ENCODE results near the gene MDM4. TPM values are rescaled to one million over a fixed set of nuclear protein-coding genes. Genes with fewer than 3 reads are reported as not detected.
"Not testable (repeated sequence)": the region's sequence is repeated elsewhere in the genome, so short reads cannot be mapped to it uniquely, and the experiment has no call there.

Gene MDM4
- total RNA-seq, 4 donors from 2014 or later = 15.1 to 44.0 (median 28.9) TPM

GRCh38 chr1:204520834-204521709, 4.9 kb downstream of the MDM4 start:
- H3K9me3 ChIP-seq = no peaks in the 10 kb centered on the region
- DNase-seq (peak; percentile 27 to 29), ATAC-seq (peak; percentile 47 to 73)
- peaks cover 33 to 34% of the 10 kb centered on the region in 2 donors for H3K4me1 ChIP-seq
- in situ Hi-C loops (cut with MboI; ENCODE audit: low sequenced_read_pairs in 4 of 4) = loop anchor here in 2 of 4 donors (25.0 kb wide), 2 partner anchors 359 to 659 kb away; partner anchors contain the start of genes ETNK2 (in 1 of the 2), REN (in 1 of the 2) and SNRPE (in 1 of the 2)
- H3K27me3 ChIP-seq = no peaks in the 10 kb centered on the region
- H3K27ac ChIP-seq = peak overlapping the region; percentile 44 to 72 (median 66)
- TF ChIP-seq CTCF (IDR thresholded peaks at IDR 0.05 in 4 of 5, conservative IDR thresholded peaks at IDR 0.05 in 1 of 5) (no peak), POLR2A (IDR thresholded peaks at IDR 0.05) (peak in 1 of 2 donors; percentile 26)
- no peak overlapping the region for H3K4me3 ChIP-seq
- intact Hi-C loops (cut with DNase I; ENCODE audit: low total_unique reads) = no loop called here
- H3K36me3 ChIP-seq = peaks cover 0 to 13% of the 10 kb centered on the region in 2 donors

GRCh38 chr1:204521941-204522521, 5.8 kb downstream of the MDM4 start:
- in situ Hi-C loops (cut with MboI; ENCODE audit: low sequenced_read_pairs in 4 of 4) = loop anchor here in 2 of 4 donors (25.0 kb wide), 2 partner anchors 360 to 660 kb away; partner anchors contain the start of genes ETNK2 (in 1 of the 2), REN (in 1 of the 2) and SNRPE (in 1 of the 2)
- DNase-seq; ATAC-seq; H3K4me3 ChIP-seq; H3K27me3 ChIP-seq; H3K9me3 ChIP-seq; intact Hi-C loops (cut with DNase I; ENCODE audit: low total_unique reads): not testable (repeated sequence)
- peaks cover 33% of the 10 kb centered on the region in 2 donors for H3K4me1 ChIP-seq
- peak overlapping the region in 3 of 4 donors; percentile 63 to 72 (median 69) for H3K27ac ChIP-seq
- H3K36me3 ChIP-seq = peaks cover 0 to 23% of the 10 kb centered on the region in 2 donors

GRCh38 chr1:204523605-204524215, 7.5 kb downstream of the MDM4 start:
- Histone ChIP-seq H3K27me3 (no peaks in the 10 kb centered on the region), H3K4me3 (no peak overlapping the region), H3K27ac (no peak overlapping the region), H3K4me1 (peaks cover 16 to 21% of the 10 kb centered on the region in 2 donors), H3K36me3 (peaks cover 0 to 29% of the 10 kb centered on the region in 2 donors), H3K9me3 (no peaks in the 10 kb centered on the region)
- intact Hi-C loops (cut with DNase I; ENCODE audit: low total_unique reads) = no loop called here
- TF ChIP-seq POLR2A (IDR thresholded peaks at IDR 0.05) = no peak
- TF ChIP-seq CTCF (IDR thresholded peaks at IDR 0.05 in 4 of 5, conservative IDR thresholded peaks at IDR 0.05 in 1 of 5) = no peak
- DNase-seq (no peak), ATAC-seq (no peak)
- in situ Hi-C loops (cut with MboI; ENCODE audit: low sequenced_read_pairs in 4 of 4) = loop anchor here in 2 of 4 donors (25.0 kb wide), 2 partner anchors 361 to 661 kb away; partner anchors contain the start of genes ETNK2 (in 1 of the 2), REN (in 1 of the 2) and SNRPE (in 1 of the 2)

GRCh38 chr1:204524986-204525385, 8.8 kb downstream of the MDM4 start:
- DNase-seq (no peak), ATAC-seq (no peak)
- Histone ChIP-seq H3K27me3 (no peaks in the 10 kb centered on the region), H3K36me3 (peaks cover 0 to 41% of the 10 kb centered on the region in 2 donors), H3K4me1 (peaks cover 14 to 16% of the 10 kb centered on the region in 2 donors), H3K4me3 (no peak overlapping the region), H3K27ac (no peak overlapping the region), H3K9me3 (no peaks in the 10 kb centered on the region)
- intact Hi-C loops (cut with DNase I; ENCODE audit: low total_unique reads) = no loop called here
- TF ChIP-seq CTCF (IDR thresholded peaks at IDR 0.05 in 4 of 5, conservative IDR thresholded peaks at IDR 0.05 in 1 of 5) (no peak), POLR2A (IDR thresholded peaks at IDR 0.05) (no peak)
- in situ Hi-C loops (cut with MboI; ENCODE audit: low sequenced_read_pairs in 4 of 4) = loop anchor here in 2 of 4 donors (25.0 kb wide), 3 partner anchors 363 to 713 kb away; partner anchors contain the start of genes ETNK2 (in 1 of the 2), REN (in 1 of the 2) and SNRPE (in 1 of the 2)

Measured in gastrocnemius medialis (tissue), 4 donors.